ENCODE results near the gene HSDL1. TPM values are rescaled to one million over a fixed set of nuclear protein-coding genes. Genes with fewer than 3 reads are reported as not detected.

HSDL1 gene
- total and polyA plus RNA-seq, 2 donors (not counting 1 experiment from before 2014, with no cell fraction given): 12.4 to 30.8 TPM

- Mint-ChIP-seq H3K27me3 (peaks cover 52% of the 10 kb centered on the region), H3K27ac (no peak overlapping the region), H3K4me1 (no peaks in the 10 kb centered on the region), H3K4me3 (no peak overlapping the region), H3K9me3 (ENCODE audit: insufficient read depth) (no peaks in the 10 kb centered on the region)
- H3K9ac ChIP-seq (ENCODE audit: low read length): no peak overlapping the region
- H3K36me3 ChIP-seq (replicated peaks in 1 of 2; ENCODE audit: control extremely low read depth in 1 of 2, control insufficient read depth in 1 of 2, extremely low read depth in 1 of 2, insufficient read depth in 2 of 2, low read length in 1 of 2): no peaks in the 10 kb centered on the region
- H3K27me3 ChIP-seq (replicated peaks in 1 of 4; ENCODE audit: control extremely low read depth in 1 of 4, control insufficient read depth in 3 of 4, insufficient read depth in 4 of 4, low read length in 3 of 4): peaks cover 0 to 4% (median 1%) of the 10 kb centered on the region in 4 experiments
- ATAC-seq (ENCODE audit: low read depth) (no peak), DNase-seq (no peak)
- TF ChIP-seq CTCF (IDR thresholded peaks at IDR 0.05) (no peak), EZH2 (IDR thresholded peaks at IDR 0.05; ENCODE audit: borderline replicate concordance, insufficient read depth, low read depth, low read length, poor library complexity, severe bottlenecking) (no peak)
- no peaks in the 10 kb centered on the region for H4K20me1 ChIP-seq (ENCODE audit: control insufficient read depth, insufficient read depth, low read length, poor library complexity, severe bottlenecking)
- no peak overlapping the region for H3K4me3 ChIP-seq (ENCODE audit: control extremely low read depth in 1 of 5, extremely low read depth in 1 of 5, insufficient read depth in 1 of 5, low read depth in 2 of 5, low read length in 4 of 5)
- H3K4me1 ChIP-seq (ENCODE audit: control insufficient read depth in 2 of 2, insufficient read depth in 2 of 2, low read length in 2 of 2): no peaks in the 10 kb centered on the region
- no peak overlapping the region for H3K27ac ChIP-seq (ENCODE audit: low read length in 2 of 2)
- ChIA-PET POLR2A (no interaction called here), CTCF (no interaction called here)
- no peaks in the 10 kb centered on the region for H3K79me2 ChIP-seq (ENCODE audit: control insufficient read depth, insufficient read depth, low read length)
- intact Hi-C loops (cut with micrococcal nuclease): no loop called here
- H2AFZ ChIP-seq (ENCODE audit: insufficient read depth, low read depth, low read length, poor library complexity, severe bottlenecking): no peak overlapping the region
- no peaks in the 10 kb centered on the region for H3K9me3 ChIP-seq (ENCODE audit: control extremely low read depth in 1 of 3, control insufficient read depth in 2 of 3, insufficient read depth in 1 of 3, low read length in 2 of 3)
- no peak overlapping the region for H3K4me2 ChIP-seq (replicated peaks; ENCODE audit: low read depth, low read length, poor library complexity, severe bottlenecking)
- whole genome bisulfite sequencing (ENCODE audit: insufficient coverage): 91% methylated on average over 4 of the region's 4 CpGs
Observed at GRCh38 chr16:84155226-84155625, 10.2 kb upstream of the HSDL1 start.

- CTCF ChIA-PET: no interaction called here
- Histone ChIP-seq H3K4me2 (replicated peaks; ENCODE audit: low read depth, low read length, poor library complexity, severe bottlenecking) (no peak overlapping the region), H4K20me1 (ENCODE audit: control insufficient read depth, insufficient read depth, low read length, poor library complexity, severe bottlenecking) (no peaks in the 10 kb centered on the region), H3K9ac (ENCODE audit: low read length) (no peak overlapping the region), H2AFZ (ENCODE audit: insufficient read depth, low read depth, low read length, poor library complexity, severe bottlenecking) (no peak overlapping the region), H3K27me3 (replicated peaks in 1 of 4; ENCODE audit: control extremely low read depth in 1 of 4, control insufficient read depth in 3 of 4, insufficient read depth in 4 of 4, low read length in 3 of 4) (peaks cover 0 to 4% (median 0%) of the 10 kb centered on the region in 4 experiments), H3K36me3 (replicated peaks in 1 of 2; ENCODE audit: control extremely low read depth in 1 of 2, control insufficient read depth in 1 of 2, extremely low read depth in 1 of 2, insufficient read depth in 2 of 2, low read length in 1 of 2) (no peaks in the 10 kb centered on the region), H3K9me3 (ENCODE audit: control extremely low read depth in 1 of 3, control insufficient read depth in 2 of 3, insufficient read depth in 1 of 3, low read length in 2 of 3) (no peaks in the 10 kb centered on the region), H3K4me3 (ENCODE audit: control extremely low read depth in 1 of 5, extremely low read depth in 1 of 5, insufficient read depth in 1 of 5, low read depth in 2 of 5, low read length in 4 of 5) (no peak overlapping the region), H3K27ac (ENCODE audit: low read length in 2 of 2) (no peak overlapping the region), H3K79me2 (ENCODE audit: control insufficient read depth, insufficient read depth, low read length) (no peaks in the 10 kb centered on the region), H3K4me1 (ENCODE audit: control insufficient read depth in 2 of 2, insufficient read depth in 2 of 2, low read length in 2 of 2) (no peaks in the 10 kb centered on the region)
- no peak overlapping the region for H3K27ac Mint-ChIP-seq
- no peaks in the 10 kb centered on the region for H3K9me3 Mint-ChIP-seq (ENCODE audit: insufficient read depth)
- ATAC-seq (ENCODE audit: low read depth) (no peak), DNase-seq (no peak)
- TF ChIP-seq EZH2 (IDR thresholded peaks at IDR 0.05; ENCODE audit: borderline replicate concordance, insufficient read depth, low read depth, low read length, poor library complexity, severe bottlenecking) (no peak), CTCF (IDR thresholded peaks at IDR 0.05) (no peak)
- 91% methylated on average over 7 of the region's 8 CpGs for WGBS (ENCODE audit: insufficient coverage)
- intact Hi-C loops (cut with micrococcal nuclease): no loop called here
- no peak overlapping the region for H3K4me3 Mint-ChIP-seq
- no peaks in the 10 kb centered on the region for H3K4me1 Mint-ChIP-seq
- POLR2A ChIA-PET: no interaction called here
- H3K27me3 Mint-ChIP-seq: peaks cover 47% of the 10 kb centered on the region
Observed at GRCh38 chr16:84153660-84154214, 8.8 kb upstream of the HSDL1 start.

All from B cell (primary cell).